Measurements from ENCODE around the gene PRODH2.

DNA sequence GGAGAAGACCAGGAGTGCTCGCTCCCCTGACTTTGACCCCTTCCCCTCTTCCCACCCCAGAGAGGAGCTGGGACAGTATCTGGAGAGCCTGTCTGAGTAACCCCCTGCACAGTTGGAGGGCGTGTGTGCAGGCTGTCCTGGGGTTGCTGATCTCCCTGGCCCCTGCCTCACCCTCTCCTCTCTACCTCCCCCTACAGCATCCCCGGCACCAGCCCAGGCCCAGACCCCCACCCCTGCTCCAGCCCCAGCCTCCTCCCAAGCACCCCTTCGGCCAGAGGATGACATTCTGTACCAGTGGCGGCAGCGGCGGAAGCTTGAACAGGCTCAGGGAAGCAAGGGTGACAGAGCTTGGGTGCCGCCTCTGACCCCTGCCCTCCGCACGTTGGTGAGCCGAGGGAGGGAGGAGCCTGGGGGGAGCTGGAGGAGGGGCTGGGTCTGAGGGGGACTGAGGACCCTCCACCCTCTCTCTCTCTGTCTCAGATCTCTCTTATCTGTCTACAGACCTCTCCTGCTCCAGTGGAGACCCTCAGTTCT, 46.0 kb downstream of the PRODH2 start:
- TF ChIP-seq RFX5 (IDR thresholded peaks at IDR 0.05; ENCODE audit: low read depth, low read length) (no peak), CTCF (IDR thresholded peaks at IDR 0.05 in 2 of 3, conservative IDR thresholded peaks at IDR 0.05 in 1 of 3; ENCODE audit: control insufficient read depth in 2 of 3, extremely low read depth in 1 of 3, insufficient read depth in 1 of 3, low read depth in 3 of 3, low read length in 3 of 3) (no peak), SIN3A (IDR thresholded peaks at IDR 0.05; ENCODE audit: low read depth, low read length) (no peak), EP300 (IDR thresholded peaks at IDR 0.05; ENCODE audit: borderline replicate concordance in 1 of 2, control insufficient read depth in 1 of 2, low read depth in 2 of 2, low read length in 2 of 2) (no peak), EZH2 (IDR thresholded peaks at IDR 0.05; ENCODE audit: borderline replicate concordance, control insufficient read depth, low read depth, low read length) (no peak), NFIC (IDR thresholded peaks at IDR 0.05; ENCODE audit: low read depth, low read length) (no peak), EGR1 (IDR thresholded peaks at IDR 0.05; ENCODE audit: borderline replicate concordance in 1 of 2, low read depth in 2 of 2, low read length in 2 of 2) (no peak), NR2C2 (IDR thresholded peaks at IDR 0.05; ENCODE audit: borderline replicate concordance, control insufficient read depth, insufficient read length, low read depth) (no peak)
